OCI-LY7 (cell line): ENCODE measurements around the gene TTC21A. TPM values are rescaled to one million over a fixed set of nuclear protein-coding genes. Genes with fewer than 3 reads are reported as not detected.

ENCODE experiments used
- BruUV-seq: library from RNA; stranded (reverse); fragments of 400-500 nt; replicated peaks from 2 replicates; lab custom pipeline; 2021; lab: Mats Ljungman, UMichigan
- CTCF ChIA-PET: fragments of 300-600 bp; sonication (Branson Sonifier 250); formaldehyde crosslinking; loops from one replicate; lab custom pipeline; 2022; ENCODE audit warnings: antibody characterized with exemption; ENCODE audit not compliant: unreplicated experiment; lab: Charles Lee
- POLR2A ChIA-PET: fragments of 300-600 bp; sonication (Branson Sonifier 250); formaldehyde crosslinking; loops from one replicate; lab custom pipeline; 2022; ENCODE audit warnings: antibody characterized with exemption; lab: Charles Lee
- DNase-seq: peaks from one replicate; pipeline ENCODE4 v3.0.0-alpha.2; 2015; ENCODE audit warnings: low spot score
- H2AFZ ChIP-seq: fragments of 200-600 bp; sonication (generic), shearing (Covaris generic); 2 replicates; pipeline ENCODE4 v1.6.1; 2014; ENCODE audit warnings: mild to moderate bottlenecking, antibody characterized with exemption, low read length, moderate library complexity
- H3K27ac ChIP-seq: fragments of 200-600 bp; sonication (generic); 2 replicates; pipeline ENCODE4 v1.5.1; 2014; ENCODE audit warnings: mixed run types, low read depth, mild to moderate bottlenecking, moderate library complexity, low read length, inconsistent platforms; ENCODE audit not compliant: poor library complexity, severe bottlenecking
- H3K36me3 ChIP-seq: fragments of 200-600 bp; sonication (generic); 2 replicates; pipeline ENCODE4 v1.6.1; 2014; ENCODE audit warnings: mild to moderate bottlenecking, antibody characterized with exemption, low read length, moderate library complexity, mixed read lengths; ENCODE audit not compliant: insufficient read depth
- H3K4me1 ChIP-seq: fragments of 200-600 bp; sonication (generic); 2 replicates; pipeline ENCODE4 v1.5.1; 2014; ENCODE audit warnings: mild to moderate bottlenecking, low read length; ENCODE audit not compliant: insufficient read depth, poor library complexity, severe bottlenecking
- H3K4me2 ChIP-seq: fragments of 200-600 bp; sonication (generic); 2 replicates; pipeline ENCODE4 v1.6.1; 2014; ENCODE audit warnings: mild to moderate bottlenecking, low read length
- H3K4me3 ChIP-seq: fragments of 200-600 bp; sonication (generic); 2 replicates; pipeline ENCODE4 v1.5.1; 2014; ENCODE audit warnings: mild to moderate bottlenecking, low read depth, low read length; ENCODE audit not compliant: poor library complexity, severe bottlenecking
- H3K79me2 ChIP-seq: fragments of 200-600 bp; sonication (generic); 2 replicates; pipeline ENCODE4 v1.6.1; 2016; ENCODE audit warnings: low read depth, mild to moderate bottlenecking, low read length, moderate library complexity, mixed read lengths; ENCODE audit not compliant: insufficient read depth
- H3K9me2 ChIP-seq: fragments of 200-600 bp; sonication (generic); 2 replicates; pipeline ENCODE4 v1.6.1; 2016; ENCODE audit warnings: mild to moderate bottlenecking, low read length, mixed read lengths; ENCODE audit not compliant: insufficient read depth
- H3K9me3 ChIP-seq: fragments of 200-600 bp; sonication (generic); 2 replicates; pipeline ENCODE4 v1.6.1; 2014; ENCODE audit warnings: mild to moderate bottlenecking, mixed run types, low read length, mixed read lengths
- H4K20me1 ChIP-seq: fragments of 200-600 bp; sonication (generic); 2 replicates; pipeline ENCODE4 v1.6.1; 2014; ENCODE audit warnings: mild to moderate bottlenecking, antibody characterized with exemption, low read length, moderate library complexity, mixed read lengths; ENCODE audit not compliant: insufficient read depth
- CTCF ChIP-seq: fragments of 200-600 bp; sonication (generic); conservative IDR thresholded peaks from 2 replicates; pipeline ENCODE4 v1.5.1; 2014; ENCODE audit warnings: mild to moderate bottlenecking, antibody characterized with exemption, low read length, moderate library complexity, mixed read lengths
- EZH2phosphoT487 ChIP-seq: fragments of 200-600 bp; sonication (generic); IDR thresholded peaks from 2 replicates; pipeline ENCODE4 v1.6.1; 2018; ENCODE audit warnings: low read depth, borderline replicate concordance, mild to moderate bottlenecking, mixed run types, antibody characterized with exemption, low read length, moderate library complexity, mixed read lengths
- intact Hi-C: fragments of 100-400 bp; cut with micrococcal nuclease; formaldehyde crosslinking; loops from one replicate; pipeline ENCODE4 v1.10.0; 2022; ENCODE audit not compliant: unreplicated experiment
- total RNA-seq, 2 experiments: library from RNA; depleted of rRNA in 1 of 2; stranded (reverse); fragments of >200 nt in 1 of 2; shearing (Covaris generic) in 1 of 2; gene quantifications; 2 replicates each; pipeline ENCODE4 v1.2.3, GENCODE V29; 2014 to 2022

Gene TTC21A
- total RNA-seq, 2 experiments from 2014 or later = 12.8 to 27.1 TPM

- H3K79me2 ChIP-seq = no peaks in the 10 kb centered on the region
- no peak for TF ChIP-seq EZH2phosphoT487
- TF ChIP-seq CTCF = no peak
- POLR2A ChIA-PET = interaction anchor here (1.0 to 1.5 kb wide), 2 partner anchors 79 to 104 kb away, joined by 4 read pairs; no protein-coding TSS in a partner anchor
- no peak overlapping the region for H2AFZ ChIP-seq
- BruUV-seq = no TSS peak
- H3K27ac ChIP-seq = no peak overlapping the region
- H4K20me1 ChIP-seq = no peaks in the 10 kb centered on the region
- no peak overlapping the region for H3K4me2 ChIP-seq
- DNase-seq = peak; percentile 41
- CTCF ChIA-PET = no interaction called here
- H3K36me3 ChIP-seq = no peaks in the 10 kb centered on the region
- no peaks in the 10 kb centered on the region for H3K9me3 ChIP-seq
- H3K9me2 ChIP-seq = no peaks in the 10 kb centered on the region
- peaks cover 23% of the 10 kb centered on the region for H3K4me1 ChIP-seq
- H3K4me3 ChIP-seq = no peak overlapping the region
- intact Hi-C loops = loop anchor here (5.0 kb wide), 1 partner anchor 96 kb away; no protein-coding TSS in a partner anchor
Measured at GRCh38 chr3:39183211-39184080, 76.0 kb downstream of the TTC21A start.

GRCh38 chr3:39184081-39184967 is 76.8 kb downstream of the TTC21A start:
- BruUV-seq = no TSS peak
- Histone ChIP-seq H3K4me1 (peaks cover 22% of the 10 kb centered on the region), H3K36me3 (no peaks in the 10 kb centered on the region), H2AFZ (no peak overlapping the region), H4K20me1 (no peaks in the 10 kb centered on the region), H3K9me3 (no peaks in the 10 kb centered on the region), H3K9me2 (no peaks in the 10 kb centered on the region), H3K79me2 (no peaks in the 10 kb centered on the region), H3K4me2 (no peak overlapping the region), H3K27ac (no peak overlapping the region), H3K4me3 (no peak overlapping the region)
- no peak for TF ChIP-seq EZH2phosphoT487
- TF ChIP-seq CTCF = no peak
- ChIA-PET POLR2A (interaction anchor here (0.9 to 1.8 kb wide), 5 partner anchors 11 to 104 kb away, joined by 3 to 8 read pairs (median 4); no protein-coding TSS in a partner anchor), CTCF (interaction anchor here (0.7 to 1.6 kb wide), 2 partner anchors 104 to 108 kb away, joined by 3 to 5 read pairs; no protein-coding TSS in a partner anchor)
- DNase-seq = no peak
- intact Hi-C loops = loop anchor here (5.0 kb wide), 1 partner anchor 97 kb away; no protein-coding TSS in a partner anchor
